ENCODE measurements around the gene C17orf107.

C17orf107 gene

GRCh38 chr17:4877089-4877488, 22.2 kb upstream of the C17orf107 start:
- no peak for DNase-seq

GRCh38 chr17:4879601-4880000, 19.7 kb upstream of the C17orf107 start:
- no peak for DNase-seq

GRCh38 chr17:4880857-4881256, 18.5 kb upstream of the C17orf107 start:
- DNase-seq = no peak

GRCh38 chr17:4881761-4882555, 17.4 kb upstream of the C17orf107 start:
- DNase-seq = peak; percentile 60

- no peak for DNase-seq
These were observed 14.8 kb upstream of the C17orf107 start for GRCh38 chr17:4884489-4884888.

GRCh38 chr17:4886830-4887229, 12.5 kb upstream of the C17orf107 start:
- no peak for DNase-seq

GRCh38 chr17:4887581-4887980, 11.8 kb upstream of the C17orf107 start:
- no peak for DNase-seq

- no peak for DNase-seq
These were observed 7.6 kb upstream of the C17orf107 start for GRCh38 chr17:4891411-4892410.

GRCh38 chr17:4892499-4893221, 6.7 kb upstream of the C17orf107 start:
- DNase-seq = no peak

- no peak for DNase-seq
These were observed 6.1 kb upstream of the C17orf107 start for GRCh38 chr17:4893272-4893671.

GRCh38 chr17:4893721-4894560, 5.4 kb upstream of the C17orf107 start:
- no peak for DNase-seq

GRCh38 chr17:4895121-4895520, 4.2 kb upstream of the C17orf107 start:
- DNase-seq = no peak

GRCh38 chr17:4895657-4896331, 3.5 kb upstream of the C17orf107 start:
- DNase-seq = no peak

- DNase-seq = no peak
These were observed 2.8 kb upstream of the C17orf107 start for GRCh38 chr17:4896332-4897197.

GRCh38 chr17:4897198-4897687, 2.1 kb upstream of the C17orf107 start:
- DNase-seq = no peak

GRCh38 chr17:4897785-4898184, 1.6 kb upstream of the C17orf107 start:
- no peak for DNase-seq

GRCh38 chr17:4898351-4898750, 985 bp upstream of the C17orf107 start:
- DNase-seq = no peak

GRCh38 chr17:4898927-4899326, 409 bp upstream of the C17orf107 start:
- no peak for DNase-seq

GRCh38 chr17:4900231-4901107, 1.1 kb downstream of the C17orf107 start:
- peak; percentile 89 for DNase-seq

Measured in CD4-positive, alpha-beta T cell treated with Interferon gamma for 1 hour (primary cell).